Neural cell (in vitro differentiated cells): ENCODE data around the gene TGM1.

Experiments
- CTCF ChIP-seq: fragments of 450-650 bp; IDR thresholded peaks from 2 replicates; pipeline ENCODE4 v1.5.1; 2014; ENCODE audit warnings: antibody characterized with exemption, mild to moderate bottlenecking, moderate library complexity; ENCODE audit not compliant: poor library complexity, severe bottlenecking
- EZH2 ChIP-seq: fragments of 200-600, 300-800 bp; shearing (Covaris generic), sonication (generic); IDR thresholded peaks from 2 replicates; pipeline ENCODE4 v1.6.1; 2014; ENCODE audit warnings: antibody characterized with exemption, low read length, borderline replicate concordance, mild to moderate bottlenecking; ENCODE audit not compliant: insufficient read depth, poor library complexity, severe bottlenecking
- POLR2AphosphoS5 ChIP-seq: IDR thresholded peaks from 2 replicates; pipeline ENCODE4 v1.6.1; 2012
- TAF1 ChIP-seq: IDR thresholded peaks from 2 replicates; pipeline ENCODE4 v1.6.1; 2012; ENCODE audit warnings: low read depth

- TF ChIP-seq CTCF (no peak), EZH2 (no peak), POLR2AphosphoS5 (no peak), TAF1 (no peak)
These were observed 19.8 kb upstream of the TGM1 start for GRCh38 chr14:24282736-24283135.
